SK-N-SH (cell line): ENCODE results near the gene VASH2.

Experiments used
- RAD21 ChIP-seq: IDR thresholded peaks from 2 replicates; pipeline ENCODE4 v1.6.1; 2012; ENCODE audit warnings: mild to moderate bottlenecking, low read length
- TAF1 ChIP-seq: IDR thresholded peaks from 2 replicates; pipeline ENCODE4 v1.6.1; 2012; ENCODE audit warnings: low read depth, mild to moderate bottlenecking, low read length, moderate library complexity, borderline replicate concordance
- TF ChIP-seq, protein P1 (sequence below): fragments of 200-600 bp; sonication (generic); IDR thresholded peaks from 2 replicates; pipeline ENCODE4 v1.6.1; 2017; ENCODE audit warnings: antibody characterized with exemption, mild to moderate bottlenecking, moderate library complexity

DNA sequence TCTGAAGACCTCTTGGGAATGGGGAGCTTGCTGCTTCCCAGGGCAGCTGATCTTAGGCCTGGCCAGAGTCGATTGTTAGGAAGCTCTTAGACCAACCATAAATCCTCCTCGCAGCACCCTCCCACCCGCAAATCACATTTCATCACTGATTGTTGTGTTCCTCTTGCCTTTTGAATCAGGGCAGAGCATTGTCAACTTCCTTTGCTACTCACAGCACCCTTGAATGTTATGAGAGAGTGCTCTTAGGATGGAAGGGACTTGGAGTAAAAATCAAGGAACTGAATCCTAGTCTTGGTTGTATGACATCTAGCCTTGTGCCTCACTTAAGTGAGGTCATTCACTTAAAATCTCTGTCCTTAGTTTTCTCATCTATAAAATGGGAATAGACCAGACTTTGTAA, 3.0 kb downstream of the VASH2 start:
- TF ChIP-seq, protein P1, sequence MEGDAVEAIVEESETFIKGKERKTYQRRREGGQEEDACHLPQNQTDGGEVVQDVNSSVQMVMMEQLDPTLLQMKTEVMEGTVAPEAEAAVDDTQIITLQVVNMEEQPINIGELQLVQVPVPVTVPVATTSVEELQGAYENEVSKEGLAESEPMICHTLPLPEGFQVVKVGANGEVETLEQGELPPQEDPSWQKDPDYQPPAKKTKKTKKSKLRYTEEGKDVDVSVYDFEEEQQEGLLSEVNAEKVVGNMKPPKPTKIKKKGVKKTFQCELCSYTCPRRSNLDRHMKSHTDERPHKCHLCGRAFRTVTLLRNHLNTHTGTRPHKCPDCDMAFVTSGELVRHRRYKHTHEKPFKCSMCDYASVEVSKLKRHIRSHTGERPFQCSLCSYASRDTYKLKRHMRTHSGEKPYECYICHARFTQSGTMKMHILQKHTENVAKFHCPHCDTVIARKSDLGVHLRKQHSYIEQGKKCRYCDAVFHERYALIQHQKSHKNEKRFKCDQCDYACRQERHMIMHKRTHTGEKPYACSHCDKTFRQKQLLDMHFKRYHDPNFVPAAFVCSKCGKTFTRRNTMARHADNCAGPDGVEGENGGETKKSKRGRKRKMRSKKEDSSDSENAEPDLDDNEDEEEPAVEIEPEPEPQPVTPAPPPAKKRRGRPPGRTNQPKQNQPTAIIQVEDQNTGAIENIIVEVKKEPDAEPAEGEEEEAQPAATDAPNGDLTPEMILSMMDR, result no peak
- TF ChIP-seq RAD21 (no peak), TAF1 (no peak)
